ENCODE data around the gene ADRM1. TPM values are rescaled to one million over a fixed set of nuclear protein-coding genes. Genes with fewer than 3 reads are reported as not detected.

Gene ADRM1
- total RNA-seq, 1 experiment from 2014 or later: 160 TPM

- H3K4me3 Mint-ChIP-seq: no peak overlapping the region
- TF ChIP-seq ZNF671 (CRISPR knock-in tag; IDR thresholded peaks at IDR 0.05): no peak
- no peak for TF ChIP-seq ZNF423 (CRISPR knock-in tag; IDR thresholded peaks at IDR 0.05)
- TF ChIP-seq, protein P1, sequence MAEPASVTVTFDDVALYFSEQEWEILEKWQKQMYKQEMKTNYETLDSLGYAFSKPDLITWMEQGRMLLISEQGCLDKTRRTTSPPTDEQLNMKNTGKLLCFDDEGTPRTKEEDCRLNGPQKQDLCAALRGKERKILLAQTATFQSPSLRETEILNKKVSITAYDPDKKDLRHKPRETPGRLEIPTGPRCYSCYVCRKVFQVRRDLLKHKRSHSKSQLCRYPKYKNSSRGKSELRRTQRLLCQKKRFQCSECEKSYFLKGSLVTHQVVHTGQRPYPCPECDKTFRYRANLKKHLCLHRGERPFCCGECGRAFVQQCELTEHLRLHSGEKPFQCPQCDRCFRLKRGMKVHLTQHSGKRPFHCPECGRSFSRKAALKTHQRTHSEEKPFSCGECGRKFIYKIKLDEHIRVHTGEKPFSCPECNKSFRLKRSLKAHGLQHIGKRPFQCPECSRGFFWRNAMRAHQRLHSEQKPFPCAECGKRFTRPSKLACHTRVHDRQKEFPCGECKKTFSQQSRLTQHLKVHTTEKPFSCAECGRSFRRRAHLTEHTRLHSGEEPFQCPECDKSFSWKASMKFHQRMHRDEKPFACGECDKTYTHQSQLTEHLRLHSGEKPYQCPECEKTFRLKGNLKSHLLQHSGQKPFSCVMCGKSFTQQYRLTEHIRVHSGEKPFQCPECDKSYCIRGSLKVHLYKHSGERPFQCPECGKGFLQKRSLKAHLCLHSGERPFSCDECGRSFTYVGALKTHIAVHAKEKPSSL (CRISPR knock-in tag; conservative IDR thresholded peaks at IDR 0.05): no peak
- no peak for TF ChIP-seq PRRX2 (CRISPR knock-in tag; IDR thresholded peaks at IDR 0.05)
- TF ChIP-seq ZNF281 (CRISPR knock-in tag; IDR thresholded peaks at IDR 0.05): no peak
- TF ChIP-seq, protein P2, sequence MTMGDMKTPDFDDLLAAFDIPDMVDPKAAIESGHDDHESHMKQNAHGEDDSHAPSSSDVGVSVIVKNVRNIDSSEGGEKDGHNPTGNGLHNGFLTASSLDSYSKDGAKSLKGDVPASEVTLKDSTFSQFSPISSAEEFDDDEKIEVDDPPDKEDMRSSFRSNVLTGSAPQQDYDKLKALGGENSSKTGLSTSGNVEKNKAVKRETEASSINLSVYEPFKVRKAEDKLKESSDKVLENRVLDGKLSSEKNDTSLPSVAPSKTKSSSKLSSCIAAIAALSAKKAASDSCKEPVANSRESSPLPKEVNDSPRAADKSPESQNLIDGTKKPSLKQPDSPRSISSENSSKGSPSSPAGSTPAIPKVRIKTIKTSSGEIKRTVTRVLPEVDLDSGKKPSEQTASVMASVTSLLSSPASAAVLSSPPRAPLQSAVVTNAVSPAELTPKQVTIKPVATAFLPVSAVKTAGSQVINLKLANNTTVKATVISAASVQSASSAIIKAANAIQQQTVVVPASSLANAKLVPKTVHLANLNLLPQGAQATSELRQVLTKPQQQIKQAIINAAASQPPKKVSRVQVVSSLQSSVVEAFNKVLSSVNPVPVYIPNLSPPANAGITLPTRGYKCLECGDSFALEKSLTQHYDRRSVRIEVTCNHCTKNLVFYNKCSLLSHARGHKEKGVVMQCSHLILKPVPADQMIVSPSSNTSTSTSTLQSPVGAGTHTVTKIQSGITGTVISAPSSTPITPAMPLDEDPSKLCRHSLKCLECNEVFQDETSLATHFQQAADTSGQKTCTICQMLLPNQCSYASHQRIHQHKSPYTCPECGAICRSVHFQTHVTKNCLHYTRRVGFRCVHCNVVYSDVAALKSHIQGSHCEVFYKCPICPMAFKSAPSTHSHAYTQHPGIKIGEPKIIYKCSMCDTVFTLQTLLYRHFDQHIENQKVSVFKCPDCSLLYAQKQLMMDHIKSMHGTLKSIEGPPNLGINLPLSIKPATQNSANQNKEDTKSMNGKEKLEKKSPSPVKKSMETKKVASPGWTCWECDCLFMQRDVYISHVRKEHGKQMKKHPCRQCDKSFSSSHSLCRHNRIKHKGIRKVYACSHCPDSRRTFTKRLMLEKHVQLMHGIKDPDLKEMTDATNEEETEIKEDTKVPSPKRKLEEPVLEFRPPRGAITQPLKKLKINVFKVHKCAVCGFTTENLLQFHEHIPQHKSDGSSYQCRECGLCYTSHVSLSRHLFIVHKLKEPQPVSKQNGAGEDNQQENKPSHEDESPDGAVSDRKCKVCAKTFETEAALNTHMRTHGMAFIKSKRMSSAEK (CRISPR knock-in tag; IDR thresholded peaks at IDR 0.05; ENCODE audit: borderline replicate concordance): no peak
- TF ChIP-seq TP53 (CRISPR knock-in tag; IDR thresholded peaks at IDR 0.05): no peak
- no peak for TF ChIP-seq MLX (CRISPR knock-in tag; IDR thresholded peaks at IDR 0.05)
- no peak for TF ChIP-seq KAT7 (CRISPR knock-in tag; IDR thresholded peaks at IDR 0.05; ENCODE audit: borderline replicate concordance)
- no peak for TF ChIP-seq ATF6 (CRISPR knock-in tag; IDR thresholded peaks at IDR 0.05)
- no peak for TF ChIP-seq CREM (CRISPR knock-in tag; IDR thresholded peaks at IDR 0.05)
- 0 out of 2 replicates have a peak, but pooled peaks cover 4% of the 10 kb centered on the region for H3K9me3 Mint-ChIP-seq
- POLR2A ChIA-PET: no interaction called here
- H3K36me3 Mint-ChIP-seq: peaks cover 46% of the 10 kb centered on the region
- no peaks in the 10 kb centered on the region for H3K27me3 Mint-ChIP-seq (ENCODE audit: low read depth)
- CTCF ChIA-PET: interaction anchor here (0.5 to 1.5 kb wide), 4 partner anchors 37 to 58 kb away, joined by 5 to 9 read pairs (median 7); partner anchors contain the start of gene RPS21
- no peaks in the 10 kb centered on the region for H3K4me1 Mint-ChIP-seq
- DNase-seq (ENCODE audit: low spot score) (no peak), ATAC-seq (no peak)
- H3K27ac Mint-ChIP-seq: no peak overlapping the region
Observed at GRCh38 chr20:62328684-62329388, 26.0 kb downstream of the ADRM1 start.
